Renal pelvis (tissue), 4 donors: ENCODE data around the gene PRTG. TPM values are rescaled to one million over a fixed set of nuclear protein-coding genes. Genes with fewer than 3 reads are reported as not detected.
"Not testable (repeated sequence)": the region's sequence is repeated elsewhere in the genome, so short reads cannot be mapped to it uniquely, and the experiment has no call there.

Experiments used
- DNase-seq: peaks from one replicate; pipeline ENCODE4 v3.0.0-alpha.2; 2013
- polyA plus RNA-seq, 3 donors: library from polyadenylated mRNA; unstranded; fragments of 120-200 nt; gene quantifications; one replicate each; pipeline ENCODE4 v1.2.1, GENCODE V29; 2013; ENCODE audit not compliant: insufficient read length in 3 of 3

Gene PRTG
- polyA plus RNA-seq, 3 donors: 12.1 to 12.5 (median 12.4) TPM

DNA sequence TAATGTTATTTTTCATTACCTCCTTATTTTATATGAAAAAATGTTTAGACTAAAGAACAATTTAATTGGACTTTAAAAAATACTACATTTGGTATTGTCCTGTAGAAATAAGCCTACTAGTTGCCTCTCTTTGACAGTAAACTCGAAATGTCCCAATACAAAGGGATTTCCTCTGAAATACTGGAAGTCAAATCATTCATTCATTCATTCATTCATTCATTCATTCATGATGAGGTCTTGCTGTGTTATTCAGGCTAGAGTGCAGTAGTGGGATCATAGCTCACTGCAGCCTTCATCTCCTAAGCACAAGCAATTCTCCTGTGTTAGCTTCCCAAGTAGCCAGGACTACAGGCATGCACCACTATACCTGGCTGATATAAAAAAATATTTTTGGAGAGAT lies 104.2 kb downstream of the PRTG start:
- DNase-seq: no peak

DNA sequence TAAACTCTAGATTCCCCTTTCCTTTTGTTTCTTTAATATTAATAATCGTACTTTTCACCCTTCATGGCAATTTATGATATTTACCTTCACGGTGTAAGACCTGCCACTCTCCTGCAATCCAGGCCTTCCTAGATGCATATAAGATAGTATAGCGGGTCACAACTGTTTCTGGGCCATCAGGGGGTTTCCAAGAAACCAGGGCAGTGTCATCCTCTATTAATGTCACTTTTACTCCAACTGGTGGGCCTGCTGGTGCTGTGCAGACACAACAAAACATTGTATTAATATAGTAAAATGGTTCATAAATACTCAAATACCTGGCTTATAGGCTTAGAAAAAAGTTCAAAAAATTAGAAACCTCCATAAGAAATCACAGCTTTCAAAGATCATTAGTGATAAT lies 105.9 kb downstream of the PRTG start:
- DNase-seq: no peak

DNA sequence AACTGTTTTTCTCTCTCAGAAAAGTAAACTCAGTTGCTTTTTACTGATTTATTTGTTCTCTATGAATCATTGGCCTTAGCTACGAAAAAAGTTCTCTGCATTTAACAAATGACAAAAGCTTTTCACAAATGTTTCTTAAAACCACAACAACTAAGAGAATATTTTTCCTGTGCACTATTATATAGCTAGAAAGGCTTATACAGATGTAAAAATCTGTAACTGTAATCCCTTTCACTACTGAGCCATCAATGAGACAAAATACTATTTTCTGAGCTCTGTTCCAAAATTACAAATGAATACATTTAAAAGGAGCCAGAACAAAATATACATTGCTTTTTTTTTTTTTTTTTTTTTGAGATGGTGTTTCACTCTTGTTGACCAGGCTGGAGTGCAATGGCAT lies 109.2 kb downstream of the PRTG start:
- no peak for DNase-seq

DNA sequence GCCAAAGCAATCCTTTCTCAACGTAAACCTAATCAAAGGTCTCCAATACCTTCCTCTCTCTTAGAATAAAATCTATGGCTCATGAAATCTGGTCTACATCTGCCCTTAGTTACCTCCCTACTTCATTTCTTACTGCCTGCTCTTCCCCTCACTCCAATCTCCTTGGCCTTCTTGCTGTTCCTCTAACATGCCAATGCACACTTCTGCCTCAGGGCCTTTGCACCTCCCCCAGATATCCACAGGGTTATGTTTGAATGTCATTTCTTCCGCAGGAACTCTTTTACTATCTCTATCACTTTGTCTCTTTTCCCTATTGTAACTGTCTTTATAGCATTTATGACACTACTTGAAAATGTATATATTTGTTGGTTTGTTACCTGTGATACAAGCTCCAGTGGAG lies 110.5 kb downstream of the PRTG start:
- DNase-seq: no peak

DNA sequence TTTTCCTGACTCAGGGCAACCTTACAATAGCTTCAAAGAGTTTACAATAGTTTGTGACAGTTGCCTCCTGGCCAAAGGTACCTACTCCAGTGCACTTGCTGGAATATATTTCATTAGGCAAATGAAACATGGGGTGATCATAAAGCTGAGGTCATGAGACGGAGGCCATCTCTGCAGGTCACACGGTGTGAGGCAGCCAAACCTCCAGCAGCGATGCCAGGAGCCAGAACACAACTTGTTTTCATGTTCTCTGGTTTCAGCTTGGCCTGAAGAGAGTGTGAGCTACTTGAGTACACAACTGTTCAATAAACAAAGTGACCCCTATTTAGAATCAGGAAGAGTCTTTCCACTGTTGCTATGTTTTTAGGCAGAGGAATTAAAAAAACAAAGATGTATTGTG lies 112.1 kb downstream of the PRTG start:
- DNase-seq: no peak

DNA sequence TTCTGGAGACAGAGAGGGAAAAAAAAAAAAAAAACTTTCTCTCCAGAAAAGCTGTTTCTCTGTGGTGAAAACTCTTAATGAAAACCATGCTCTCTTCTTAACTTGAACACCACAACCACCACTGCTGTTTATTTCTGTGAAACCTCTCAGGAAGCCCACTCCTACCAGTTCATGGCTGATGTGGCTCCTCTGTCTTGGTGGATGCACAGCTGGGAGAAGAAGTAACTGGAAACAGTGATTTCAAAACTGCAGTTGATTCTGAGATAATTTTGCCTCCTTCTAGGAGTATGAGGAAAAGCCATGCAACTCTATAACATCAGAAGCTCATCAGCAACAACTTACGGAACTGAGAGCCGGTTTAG lies 114.6 kb downstream of the PRTG start:
- no peak for DNase-seq

DNA sequence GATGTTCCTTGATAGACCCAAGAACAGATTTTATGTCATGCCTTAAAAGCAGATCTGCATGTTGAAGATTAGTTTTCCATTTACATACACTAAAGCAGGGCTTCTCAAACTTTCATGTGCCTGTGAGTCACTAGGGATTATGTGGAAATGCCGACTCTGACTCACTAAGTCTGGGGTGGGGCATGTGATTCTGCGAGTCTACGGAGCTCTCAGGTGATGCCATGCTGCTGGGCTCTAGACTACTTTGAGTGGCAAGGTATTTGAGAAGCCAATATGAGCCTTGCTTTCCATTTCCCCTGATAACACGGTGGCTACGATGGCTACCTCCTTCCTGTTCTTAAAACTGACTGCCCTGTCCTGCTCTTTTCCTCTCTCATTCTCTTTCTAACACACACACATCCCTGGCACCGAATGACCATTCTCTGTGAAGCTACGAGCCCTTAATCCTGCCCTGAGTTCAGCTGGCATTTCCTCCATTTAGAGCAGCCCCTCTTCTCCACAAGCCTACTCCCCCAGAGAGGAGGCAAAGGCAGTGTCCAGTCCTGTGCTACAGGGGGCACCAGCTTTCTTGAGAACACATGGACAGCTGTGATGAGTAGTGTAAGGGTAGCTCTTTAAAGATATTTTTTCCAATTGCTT lies 115.1 kb downstream of the PRTG start:
- no peak for DNase-seq

DNA sequence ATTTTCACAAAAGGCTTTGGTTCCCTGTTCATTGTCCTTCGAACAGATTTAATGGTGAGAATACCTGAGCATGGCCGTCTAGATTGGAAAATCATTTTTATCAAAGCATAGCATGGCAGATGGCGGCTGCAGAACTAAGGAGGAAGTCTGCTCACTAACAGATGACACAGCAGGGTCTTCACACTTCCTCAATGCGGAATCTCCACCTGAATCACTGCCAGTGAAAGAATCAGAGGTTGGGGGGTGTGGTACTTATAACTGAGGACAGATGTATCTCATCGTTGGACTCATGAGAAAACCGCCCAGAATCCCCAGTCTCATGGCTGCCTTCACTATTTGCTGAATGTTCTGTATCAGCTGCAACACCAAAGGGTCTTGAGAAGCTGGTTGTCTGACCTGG lies 123.2 kb downstream of the PRTG start:
- DNase-seq: no peak

DNA sequence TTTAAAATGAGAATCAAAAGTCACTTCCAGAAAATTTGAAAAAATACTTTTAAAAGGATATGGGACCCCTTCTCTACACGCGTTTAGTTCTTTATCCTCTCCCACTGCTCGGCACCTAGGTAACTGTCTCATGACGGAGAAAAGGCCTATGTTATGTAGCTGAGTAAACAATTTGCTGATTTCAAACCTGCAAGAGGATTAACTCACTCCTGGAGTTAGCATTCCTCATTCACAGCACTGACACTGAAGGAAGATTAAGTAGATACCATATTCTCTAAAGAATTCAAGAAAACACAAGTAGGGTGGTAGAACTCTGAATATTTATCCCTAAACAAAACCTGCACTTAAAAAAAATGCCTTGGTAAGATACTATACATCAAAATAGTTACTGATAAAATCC lies 124.6 kb downstream of the PRTG start:
- no peak for DNase-seq

DNA sequence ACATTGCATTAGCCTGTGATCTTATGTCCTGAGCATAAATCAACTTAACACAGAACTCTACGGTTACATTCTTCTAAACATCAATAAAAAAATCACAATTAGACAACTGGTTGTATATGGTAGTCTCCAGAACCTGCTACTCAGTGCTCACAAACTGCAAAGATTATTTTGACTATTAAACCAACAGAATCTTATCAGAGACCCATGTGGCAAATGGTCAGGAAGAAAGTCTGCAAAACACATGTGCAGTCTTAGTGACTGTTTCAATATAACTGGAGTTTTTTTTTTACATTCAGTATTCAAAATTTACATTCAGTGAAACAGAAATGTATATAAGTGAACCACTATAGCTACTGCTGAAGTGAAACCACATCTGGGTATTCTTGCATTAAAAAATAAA lies 127.5 kb downstream of the PRTG start:
- no peak for DNase-seq

DNA sequence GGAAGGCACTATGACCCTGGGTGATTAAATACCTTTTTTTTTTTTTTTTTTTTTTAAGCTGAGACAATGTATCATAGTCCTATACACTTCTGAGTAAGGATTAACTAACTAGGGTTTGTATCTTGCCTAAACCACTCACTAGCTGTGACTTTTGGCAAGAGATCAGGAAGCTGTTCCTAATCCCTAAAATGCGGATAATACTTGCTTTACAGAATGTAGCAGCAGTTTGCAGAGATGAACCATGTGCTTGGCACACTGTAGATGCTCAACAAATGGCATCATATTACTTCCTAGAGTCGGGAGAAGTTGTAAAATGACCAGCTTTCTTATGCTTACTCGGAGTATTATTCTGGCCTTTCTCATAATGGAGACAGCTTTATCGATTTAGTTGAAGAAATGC lies 129.2 kb downstream of the PRTG start:
- no peak for DNase-seq

DNA sequence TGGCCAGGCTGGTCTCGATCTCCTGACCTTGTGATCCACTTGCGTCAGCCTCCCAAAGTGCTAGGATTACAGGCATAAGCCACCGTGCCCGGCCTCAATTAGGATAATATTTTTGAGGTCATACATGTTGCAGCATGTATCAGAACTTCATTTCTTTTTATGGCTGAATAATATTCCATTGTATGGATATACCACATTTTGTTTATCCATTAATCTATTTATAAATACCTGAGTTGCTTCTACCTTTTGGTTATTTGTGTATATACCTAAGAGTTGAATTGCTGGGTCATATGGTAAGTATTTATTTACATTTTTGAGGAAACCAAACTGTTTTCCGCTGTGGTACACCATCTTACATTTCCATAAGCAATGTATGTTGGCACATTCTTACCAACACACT lies 136.7 kb downstream of the PRTG start:
- DNase-seq: no peak

DNA sequence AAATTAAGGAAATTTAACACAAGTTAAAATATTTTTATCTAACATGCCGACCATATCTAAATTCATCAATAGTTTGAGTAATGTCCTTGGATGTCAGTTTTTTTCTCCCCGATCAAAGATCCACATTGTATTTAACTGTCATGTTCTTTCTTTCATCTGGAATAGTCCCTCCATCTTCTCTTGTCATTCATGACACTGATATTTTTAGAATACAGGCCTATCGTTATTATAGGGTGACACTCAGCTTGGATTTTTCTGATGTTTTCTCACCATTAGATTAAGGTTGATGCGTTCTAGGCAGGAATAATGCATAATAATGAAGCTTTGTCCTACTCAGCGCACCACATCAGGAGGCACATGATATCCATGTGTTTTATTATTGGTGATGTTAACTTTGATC lies 141.6 kb downstream of the PRTG start:
- no peak for DNase-seq

DNA sequence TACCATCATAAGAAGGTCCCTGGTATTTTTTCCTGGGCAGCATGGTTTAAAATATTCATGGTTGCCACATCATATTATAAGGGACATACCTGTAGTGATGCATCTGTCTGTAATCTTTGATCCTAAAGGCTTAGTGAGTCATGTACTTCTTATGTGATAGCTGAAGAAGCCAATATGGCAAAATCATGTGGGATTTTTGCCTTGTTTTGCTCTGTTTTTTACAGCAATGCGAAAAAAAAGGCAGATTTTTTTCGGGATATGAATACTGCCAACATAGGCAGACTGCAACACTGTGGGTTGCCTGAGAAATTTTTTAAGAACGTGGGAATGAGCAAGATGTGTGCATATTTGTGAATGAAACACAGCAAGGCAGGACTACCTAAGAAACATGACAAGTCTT lies 143.5 kb downstream of the PRTG start:
- no peak for DNase-seq

DNA sequence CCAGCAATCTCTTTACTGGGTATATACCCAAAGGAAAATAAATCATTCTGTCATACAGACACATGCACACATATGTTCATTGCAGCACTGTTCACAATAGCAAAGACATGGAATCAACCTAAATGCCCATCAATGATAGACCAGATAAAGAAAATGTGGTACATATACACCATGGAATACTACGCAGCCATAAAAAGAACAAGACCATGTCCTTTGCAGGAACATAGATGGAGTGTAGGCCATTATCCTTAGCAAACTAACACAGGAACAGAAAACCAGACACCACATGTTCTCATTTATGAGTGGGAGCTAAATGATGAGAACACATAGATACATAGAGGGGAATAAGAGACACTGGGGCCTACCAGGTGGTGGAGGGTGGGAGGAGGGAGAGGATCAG lies 149.9 kb downstream of the PRTG start:
- not testable (repeated sequence) for DNase-seq

DNA sequence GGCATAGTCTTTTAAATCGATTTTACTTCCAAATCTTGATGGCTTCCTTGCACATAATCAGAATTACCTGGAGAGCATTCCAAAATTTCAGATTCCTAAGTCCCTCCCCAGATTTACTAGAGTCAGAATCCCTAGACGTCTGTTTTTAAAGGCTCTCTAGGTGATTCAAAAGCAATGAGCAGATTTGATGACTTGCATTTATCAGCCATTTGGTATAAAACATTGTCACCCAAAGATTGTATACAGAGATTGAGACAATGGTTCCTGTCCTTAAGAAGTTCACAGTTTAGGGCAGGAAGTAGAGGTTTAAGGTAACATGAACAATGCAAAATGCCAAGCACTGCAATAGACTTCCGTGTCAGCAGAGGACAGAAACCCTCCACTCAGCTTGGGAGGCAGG lies 152.2 kb downstream of the PRTG start:
- DNase-seq: no peak

DNA sequence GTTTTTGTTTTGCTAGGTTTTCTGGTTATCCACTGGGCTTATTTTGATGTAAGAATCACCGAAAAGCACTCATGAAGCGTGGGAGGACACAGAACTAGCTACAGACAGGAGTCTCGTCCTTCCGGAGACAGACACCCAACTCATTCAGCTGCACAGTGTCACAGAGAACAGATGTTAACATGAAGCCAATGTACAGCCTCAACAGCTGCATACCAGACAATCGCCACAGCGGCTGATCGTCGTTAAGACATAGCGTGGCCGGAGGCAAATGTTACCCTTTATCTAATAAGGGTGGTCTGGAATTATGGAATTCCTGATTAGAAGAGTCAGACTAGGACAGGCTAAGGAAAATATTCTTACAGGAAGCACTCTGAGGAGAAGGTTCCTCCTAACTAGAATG lies 153.7 kb downstream of the PRTG start:
- DNase-seq: peak; percentile 28

DNA sequence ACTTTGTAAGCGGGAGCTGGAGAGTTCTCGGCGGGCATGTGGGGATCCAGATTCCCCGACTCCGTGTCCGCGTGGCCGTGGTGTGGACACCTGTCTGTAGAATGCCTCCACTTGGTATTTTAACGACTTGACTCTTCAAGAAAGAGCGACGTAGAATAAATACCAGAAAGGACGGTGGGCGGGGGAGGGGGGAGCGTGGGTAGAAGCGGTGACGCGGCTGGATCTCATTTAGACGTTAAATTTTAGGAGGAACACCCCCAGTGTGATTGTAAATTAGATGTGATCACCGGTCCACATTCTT lies 154.2 kb downstream of the PRTG start:
- DNase-seq: peak; percentile 42

DNA sequence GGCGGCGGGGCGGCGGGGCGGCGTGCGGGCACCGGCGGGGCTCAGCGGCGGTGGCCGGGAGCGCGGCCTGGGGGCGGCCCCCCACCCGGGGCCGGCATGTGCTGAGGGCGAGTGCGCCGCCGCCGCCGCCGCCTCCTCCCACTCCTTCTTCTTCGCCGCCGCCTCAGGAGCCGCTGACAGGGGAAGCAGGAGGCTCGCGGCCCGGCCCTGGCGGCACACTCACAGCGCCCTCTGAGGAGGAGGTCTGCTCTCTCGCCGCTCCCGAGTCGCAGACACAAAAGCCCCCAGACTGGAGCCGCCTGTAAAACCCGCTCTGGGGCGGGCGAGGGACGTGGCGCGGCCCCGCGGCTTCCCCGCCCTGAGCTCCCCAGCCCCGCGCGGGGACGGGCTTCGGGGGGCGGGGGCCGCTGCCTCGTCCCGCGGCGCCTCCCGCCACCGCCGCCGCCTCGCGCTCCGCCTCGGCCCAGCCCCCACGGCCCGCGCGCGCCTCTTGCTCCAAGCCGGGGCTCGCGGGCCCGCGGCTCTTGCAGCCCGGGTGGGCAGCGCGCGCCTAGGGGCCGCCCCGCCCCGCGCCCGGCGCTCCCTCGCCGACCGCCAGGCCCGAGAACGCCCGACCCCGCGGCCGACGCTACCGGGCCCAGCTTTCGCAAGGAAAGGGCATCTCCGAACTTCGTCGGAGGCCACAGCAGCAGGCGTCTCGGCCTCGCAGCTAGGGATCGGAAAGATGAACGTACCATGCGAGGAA lies 154.7 kb downstream of the PRTG start, which contains the start of gene PYGO1:
Gene PYGO1, minus strand, starts transcription at position 276 of the 745 bp plus-strand sequence. CDS start 462 bp downstream, outside the sequence.
- peak; percentile 68 for DNase-seq

DNA sequence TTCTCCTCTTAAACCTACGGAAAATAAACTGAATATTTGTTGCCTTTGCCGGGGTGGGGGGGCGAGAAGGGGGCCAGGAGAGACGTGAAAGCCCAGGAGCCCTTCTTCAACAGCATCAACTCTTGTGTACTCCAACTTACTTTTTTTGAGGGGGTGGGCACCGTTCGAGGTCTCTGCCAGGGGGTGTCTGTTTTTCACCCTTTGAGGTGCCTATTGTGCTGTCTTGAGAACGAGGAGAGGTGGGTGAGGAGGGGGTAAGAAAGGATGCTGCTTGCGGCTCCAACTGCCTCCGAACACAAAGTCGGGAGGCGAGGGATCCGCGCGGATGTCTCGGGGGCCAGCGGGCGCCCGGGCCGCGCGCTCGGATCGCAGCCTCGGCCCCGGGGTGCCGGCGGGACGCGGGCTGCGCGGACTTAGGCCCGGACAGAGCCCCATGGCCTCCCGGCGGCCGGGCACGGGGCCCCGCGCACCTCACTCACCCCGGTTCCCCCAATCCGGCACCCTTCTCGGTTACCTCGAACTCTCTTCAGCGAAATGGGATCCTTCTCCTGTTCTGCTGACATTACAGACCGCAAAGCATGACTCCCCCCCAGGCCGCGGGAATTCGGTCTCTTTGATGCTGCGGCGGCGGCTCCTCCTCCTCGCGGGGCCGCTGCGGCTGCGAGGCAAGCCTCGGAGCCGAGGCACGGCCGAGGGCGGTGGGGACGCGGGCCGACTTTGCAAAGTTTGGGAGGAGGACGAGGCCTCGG lies 155.5 kb downstream of the PRTG start:
- DNase-seq: peak; percentile 60

DNA sequence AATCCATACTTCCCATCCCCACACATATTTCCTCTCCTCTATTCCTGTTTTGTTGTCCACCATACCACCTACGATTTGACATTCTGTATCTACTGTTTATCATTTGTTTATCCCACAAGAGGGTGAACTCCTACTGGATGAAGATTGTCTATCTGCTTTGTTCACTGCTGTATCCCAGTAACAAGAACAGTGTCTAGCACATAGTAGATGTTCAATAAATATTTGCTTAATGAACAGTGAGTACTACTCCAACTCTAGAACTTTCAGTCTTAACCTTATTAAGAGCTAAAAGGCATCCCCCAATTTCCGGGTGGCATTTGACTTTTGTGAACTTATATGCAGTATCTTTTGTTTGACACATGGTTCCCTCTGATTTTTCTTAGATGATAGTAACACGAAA lies 156.1 kb downstream of the PRTG start:
- DNase-seq: no peak

DNA sequence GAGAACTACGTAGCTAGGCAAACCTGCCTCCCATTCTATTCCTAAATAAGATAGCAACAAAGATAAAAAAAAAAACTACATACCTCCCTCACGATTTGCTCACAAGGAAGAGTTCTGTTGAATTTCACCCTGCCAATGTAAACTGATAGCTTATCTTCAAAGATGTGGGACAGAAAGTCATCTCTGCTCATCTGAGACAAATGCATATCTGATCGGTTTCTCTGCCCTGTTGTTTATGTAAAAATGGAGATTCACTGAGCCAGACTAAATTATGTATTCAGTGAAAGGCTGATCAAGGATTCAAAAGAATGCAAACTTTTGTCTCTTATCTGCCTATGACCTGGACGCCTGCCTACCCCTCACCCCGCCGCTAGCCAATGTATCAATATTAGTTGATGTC lies 166.0 kb downstream of the PRTG start:
- DNase-seq: no peak

DNA sequence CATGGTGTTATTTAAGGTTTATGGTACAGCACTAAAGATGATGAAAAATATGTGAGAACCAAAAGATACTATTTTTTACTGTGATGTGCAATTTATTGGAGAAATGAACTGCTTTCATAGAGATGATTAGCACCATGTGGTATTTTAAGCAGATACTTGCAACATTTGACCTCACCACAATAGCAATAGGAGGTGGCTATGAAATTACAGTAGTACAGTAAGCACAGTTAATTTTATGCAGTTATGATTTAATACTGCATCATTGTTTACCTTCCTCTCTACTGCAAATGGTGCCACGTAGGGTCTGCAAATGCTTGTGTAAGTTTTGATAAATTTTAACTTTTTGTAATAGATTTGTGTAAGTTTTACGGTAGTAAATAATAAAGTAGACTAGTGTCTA lies 168.9 kb downstream of the PRTG start:
- DNase-seq: no peak
